Measurements from ENCODE around the gene RAB28. TPM values are rescaled to one million over a fixed set of nuclear protein-coding genes. Genes with fewer than 3 reads are reported as not detected.

The RAB28 gene
- 22.8 TPM for total RNA-seq

GRCh38 chr4:13484122-13484748, at the start of gene RAB28:
TSS of gene RAB28 (minus strand) at chr4:13484340.

Other genes with a start within 250 kb of the RAB28 start
- gene NKX3-2, start 60.2 kb upstream of the RAB28 start, total RNA-seq = 0.06 TPM
- 38.9 TPM for gene BOD1L1, start 143.4 kb upstream of the RAB28 start, total RNA-seq